HG02840 (cell line): ENCODE data around the gene CPT2.
"Not testable (repeated sequence)": the region's sequence is repeated elsewhere in the genome, so short reads cannot be mapped to it uniquely, and the experiment has no call there.

Experiments
- ATAC-seq: cut with Tn5 transposase; IDR thresholded peaks from one replicate; pipeline ENCODE4 v1.9.1; 2021; ENCODE audit warnings: mild to moderate bottlenecking, moderate library complexity, moderate number of reproducible peaks; ENCODE audit not compliant: unreplicated experiment, low FRiP score

The CPT2 gene

DNA sequence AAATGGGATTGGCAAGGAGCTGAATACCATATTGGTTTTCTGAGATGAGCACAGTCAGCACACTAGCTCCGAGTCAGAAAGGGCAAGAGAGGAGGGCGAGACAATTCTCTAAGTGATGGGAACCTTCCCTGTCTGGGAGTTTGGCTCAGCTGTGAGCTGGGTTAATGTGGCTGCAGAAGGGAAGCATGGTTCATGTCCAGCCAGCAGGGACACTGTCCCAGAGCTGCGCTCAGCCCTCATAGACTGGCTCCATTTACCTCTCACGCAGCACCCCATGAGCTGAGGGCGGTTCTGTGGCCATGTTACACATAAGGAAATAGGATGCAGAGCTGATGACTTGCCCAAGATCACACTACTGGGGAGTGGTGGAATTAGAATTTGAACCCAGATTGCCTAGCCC, 15.7 kb upstream of the CPT2 start:
- ATAC-seq, result no peak

DNA sequence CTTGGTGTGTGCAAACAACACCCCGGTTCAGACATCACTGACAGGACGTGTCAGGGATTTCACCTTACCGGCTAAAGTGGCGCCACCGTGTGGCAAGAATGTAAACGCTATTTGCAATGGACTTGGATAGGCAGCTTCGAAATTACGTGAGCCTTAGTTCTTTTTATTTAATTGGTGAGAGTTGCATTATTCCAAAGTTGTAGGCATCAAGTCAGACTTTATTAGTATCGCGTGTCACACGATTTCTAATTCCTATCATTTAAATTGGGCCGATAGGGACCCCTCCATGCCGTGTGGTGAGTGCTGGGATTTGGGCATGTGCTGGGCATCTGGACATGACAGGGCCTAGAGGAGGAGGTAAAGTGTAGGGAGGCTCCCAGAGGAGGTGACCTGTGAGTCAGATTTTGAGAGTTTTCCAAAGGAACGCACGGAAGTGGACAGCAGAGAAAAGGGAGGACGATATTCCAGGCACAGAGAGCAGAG, 14.5 kb upstream of the CPT2 start:
- ATAC-seq, result no peak

DNA sequence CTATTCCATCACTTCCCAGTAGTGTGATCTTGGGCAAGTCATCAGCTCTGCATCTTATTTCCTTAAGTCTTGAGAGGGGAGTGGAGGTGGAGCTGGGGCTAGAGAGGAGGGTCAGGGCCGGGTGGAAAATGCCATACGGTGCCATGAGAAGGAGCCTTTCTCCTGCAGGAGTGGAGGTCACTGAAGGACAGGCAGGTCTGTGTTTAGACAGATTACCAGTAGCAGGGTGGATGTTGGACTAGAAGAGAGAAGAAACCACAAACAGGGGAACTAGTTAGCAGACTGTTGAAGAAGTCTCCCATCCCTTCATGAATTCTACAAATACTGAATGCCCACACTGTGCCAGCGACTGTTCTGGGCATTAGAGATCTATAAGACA, 13.9 kb upstream of the CPT2 start:
- no peak for ATAC-seq

DNA sequence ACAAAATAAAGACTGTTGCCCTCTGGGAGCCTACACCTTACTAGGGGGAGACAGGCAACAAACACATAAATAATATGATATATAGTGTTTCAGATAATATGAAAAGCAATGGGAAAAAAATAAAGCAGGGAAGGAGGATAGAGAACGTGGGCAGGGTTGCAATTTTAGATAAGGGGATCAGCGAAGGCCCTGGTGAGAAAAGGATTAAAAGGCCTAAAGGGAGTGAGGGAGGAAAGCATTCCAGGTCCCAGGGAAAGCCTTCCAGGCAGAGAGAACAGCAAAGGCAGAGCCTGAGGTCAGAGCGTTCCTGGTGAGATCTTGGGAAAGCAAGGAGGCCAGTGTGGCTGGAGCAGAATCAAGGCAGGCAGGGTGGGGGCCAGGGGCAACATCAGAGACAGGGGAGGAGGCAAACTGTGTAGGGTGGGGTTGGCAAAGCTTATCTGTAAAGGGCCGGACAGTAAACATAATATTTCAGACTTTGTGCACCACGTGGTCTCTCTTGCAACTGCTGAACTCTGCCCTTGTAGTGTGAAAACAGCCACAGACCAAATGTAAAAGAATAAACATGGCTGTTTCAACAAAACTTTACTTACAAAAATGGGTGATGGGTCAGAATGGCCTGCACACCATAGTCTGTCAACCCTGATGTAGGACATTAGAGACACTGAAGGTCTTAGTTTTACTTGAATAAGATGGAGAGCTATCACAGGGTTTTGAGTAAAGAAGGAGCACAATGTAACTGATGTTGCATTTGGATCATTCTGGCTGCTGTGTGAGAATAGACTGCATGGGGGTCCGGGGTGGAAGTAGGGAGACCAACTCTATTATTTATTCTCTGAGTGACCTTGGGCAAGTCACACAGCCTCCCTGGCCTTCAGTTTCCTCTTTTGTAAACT, 13.3 kb upstream of the CPT2 start:
- no peak for ATAC-seq

DNA sequence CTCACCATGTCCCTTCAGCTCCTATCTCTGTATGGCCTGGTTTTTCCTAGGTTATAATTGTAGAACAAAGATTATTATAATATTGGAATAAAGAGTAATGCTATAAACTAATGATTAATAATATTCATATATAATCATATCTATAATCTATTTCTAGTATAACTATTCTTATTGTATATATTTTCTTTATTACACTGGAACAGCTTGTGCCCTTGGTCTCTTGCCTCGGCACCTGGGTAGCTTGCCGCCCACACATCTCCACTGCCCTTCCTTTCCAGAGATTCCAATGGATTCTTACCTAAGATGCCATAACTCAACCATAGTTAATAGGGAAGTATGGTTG, 10.7 kb upstream of the CPT2 start:
- not testable (repeated sequence) for ATAC-seq

DNA sequence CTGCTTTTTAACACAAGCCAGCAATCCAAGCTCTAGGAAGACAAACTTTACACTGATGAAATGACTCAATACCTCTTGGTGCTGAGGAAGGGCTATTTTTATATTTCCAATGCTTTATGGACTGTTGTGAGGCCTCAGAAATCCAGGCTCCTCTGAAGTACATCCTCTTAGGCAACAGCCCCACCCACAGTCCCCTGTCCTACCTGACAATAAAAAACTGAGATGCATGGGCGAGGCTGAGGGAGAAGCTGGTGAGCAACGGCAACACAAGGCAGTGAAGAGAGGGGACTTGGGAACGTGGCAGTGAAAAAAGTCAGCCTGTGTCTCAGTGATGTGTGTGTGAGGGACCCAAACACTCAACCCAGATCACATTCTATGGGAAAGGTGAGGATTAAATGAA, 10.1 kb upstream of the CPT2 start:
- ATAC-seq, result no peak

DNA sequence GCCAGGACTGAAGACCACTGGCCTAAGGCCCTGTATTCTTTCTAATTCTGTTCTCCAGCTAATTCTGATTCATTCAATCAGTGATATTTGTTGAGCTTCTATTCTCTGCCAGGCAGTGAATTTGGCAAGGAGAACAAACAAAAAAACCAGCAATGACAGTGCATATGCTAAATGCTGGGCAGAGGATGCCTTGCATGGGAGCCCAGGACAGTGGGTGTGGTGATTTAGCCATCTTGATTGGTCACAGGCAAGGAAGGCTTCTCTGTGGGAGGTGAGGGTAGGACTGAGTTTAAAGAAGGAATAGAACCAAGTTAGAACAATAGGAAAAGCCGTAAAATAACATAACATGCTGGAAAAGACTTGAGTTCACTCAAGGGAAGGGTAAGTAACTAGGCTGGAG, 9.2 kb upstream of the CPT2 start:
- no peak for ATAC-seq

- ATAC-seq, result no peak
Measured at GRCh38 chr1:53188099-53188498, 8.5 kb upstream of the CPT2 start.

DNA sequence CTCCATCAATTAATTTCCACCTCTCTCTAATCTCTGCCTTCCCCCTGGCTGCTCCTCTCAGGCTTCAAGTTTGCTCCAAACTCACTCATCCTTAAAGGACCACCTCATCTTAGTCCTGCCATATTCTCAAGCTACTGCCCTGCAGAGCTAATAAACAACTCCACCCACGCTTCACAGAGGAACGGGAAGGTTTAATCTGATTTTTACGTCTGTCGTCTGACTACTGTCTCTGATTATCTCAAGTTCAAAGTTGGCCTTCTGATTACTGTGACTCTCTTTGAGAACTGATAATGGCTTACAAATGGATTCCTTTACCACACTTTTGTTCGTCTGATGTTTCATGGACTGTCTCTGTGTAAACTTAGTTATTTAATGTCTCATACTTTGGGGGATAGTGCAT, 7.6 kb upstream of the CPT2 start:
- no peak for ATAC-seq

GRCh38 chr1:53190210-53190611, 6.4 kb upstream of the CPT2 start:
- no peak for ATAC-seq

GRCh38 chr1:53195246-53196016, 1.2 kb upstream of the CPT2 start:
- ATAC-seq, result no peak

DNA sequence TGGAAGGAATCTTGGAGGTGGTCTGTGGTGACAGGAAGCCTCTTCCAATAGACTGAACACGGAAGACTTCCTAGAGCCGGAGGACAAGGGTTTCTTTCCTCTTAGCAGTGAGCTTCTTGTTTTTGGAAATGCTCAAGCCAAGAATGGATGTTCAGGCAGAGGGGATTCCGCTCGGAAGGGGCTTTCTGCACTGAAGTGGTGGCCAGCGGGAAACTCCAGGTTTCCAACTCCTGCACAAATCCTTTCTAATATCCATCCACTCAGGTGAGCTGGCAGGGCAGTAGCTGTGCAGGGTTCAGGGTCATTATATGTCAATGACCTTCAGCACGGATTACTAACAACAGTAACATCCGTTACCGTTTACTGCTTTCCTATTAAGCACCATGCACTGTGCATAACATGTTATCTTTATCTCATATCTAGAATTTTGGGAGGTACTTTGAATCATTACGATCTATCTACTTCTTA, 573 bp upstream of the CPT2 start:
- peak; percentile 9 for ATAC-seq

DNA sequence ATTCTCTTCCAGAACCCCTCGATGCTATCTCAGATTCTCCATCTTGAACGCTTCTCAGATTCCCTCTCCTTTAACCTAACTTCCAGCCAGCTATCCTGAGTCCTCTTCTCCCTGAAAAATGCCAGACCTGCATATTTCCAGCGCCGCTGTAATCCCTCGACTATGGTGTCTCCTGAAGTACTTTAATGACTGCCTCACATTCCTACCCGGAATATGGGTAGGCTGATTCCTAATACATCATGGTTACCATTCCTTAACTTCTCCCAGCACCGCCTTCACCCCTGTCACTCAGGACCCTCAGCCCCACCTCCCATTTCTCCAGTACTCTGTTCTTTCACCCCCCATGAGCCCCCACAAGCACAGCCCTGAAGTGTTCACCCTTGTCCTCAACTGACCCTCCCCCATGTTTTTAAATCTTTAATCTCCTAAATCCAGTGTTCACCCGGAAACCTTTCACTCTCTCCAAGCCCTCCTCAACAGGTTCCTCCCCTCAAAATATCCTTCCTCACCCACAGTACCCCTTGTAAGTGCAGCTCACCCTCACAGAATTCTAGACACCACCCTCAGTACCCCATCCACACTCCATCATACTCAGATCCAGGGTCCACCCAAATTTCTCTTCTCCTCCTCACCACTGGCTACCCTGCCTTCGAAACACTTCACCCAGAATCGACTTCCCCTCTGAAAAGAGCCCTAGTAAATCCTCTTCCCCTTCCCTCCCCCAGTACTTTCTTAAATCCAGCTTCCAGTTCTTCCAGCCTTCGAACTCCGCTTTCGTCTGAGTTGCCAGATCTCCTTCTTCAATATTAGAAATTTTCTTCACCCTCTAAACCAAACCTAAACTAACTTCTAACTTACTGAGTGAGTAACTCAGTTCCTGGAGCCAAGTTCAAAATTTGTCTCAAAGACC, 922 bp downstream of the CPT2 start:
- no peak for ATAC-seq

GRCh38 chr1:53198241-53198651, 1.6 kb downstream of the CPT2 start:
- no peak for ATAC-seq

DNA sequence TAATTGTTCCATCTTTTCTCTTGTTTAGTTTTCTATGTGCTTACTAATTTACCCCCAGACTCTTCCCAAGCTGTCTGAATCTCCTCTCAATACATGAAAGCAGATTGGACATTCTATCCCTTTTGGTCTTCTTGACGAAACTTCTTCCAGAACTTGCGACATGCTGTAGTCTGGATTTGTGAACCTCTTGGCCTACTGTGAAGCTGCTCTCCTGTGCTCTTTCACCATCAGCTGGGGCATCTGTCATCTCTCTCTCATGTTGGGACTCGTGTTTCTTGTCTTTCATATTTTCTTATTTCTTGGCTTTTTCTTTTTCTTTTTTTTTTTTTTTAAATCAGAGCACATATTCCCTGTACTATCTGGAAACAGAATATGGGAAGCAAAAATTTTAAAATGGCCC, 6.8 kb downstream of the CPT2 start:
- ATAC-seq, result no peak

DNA sequence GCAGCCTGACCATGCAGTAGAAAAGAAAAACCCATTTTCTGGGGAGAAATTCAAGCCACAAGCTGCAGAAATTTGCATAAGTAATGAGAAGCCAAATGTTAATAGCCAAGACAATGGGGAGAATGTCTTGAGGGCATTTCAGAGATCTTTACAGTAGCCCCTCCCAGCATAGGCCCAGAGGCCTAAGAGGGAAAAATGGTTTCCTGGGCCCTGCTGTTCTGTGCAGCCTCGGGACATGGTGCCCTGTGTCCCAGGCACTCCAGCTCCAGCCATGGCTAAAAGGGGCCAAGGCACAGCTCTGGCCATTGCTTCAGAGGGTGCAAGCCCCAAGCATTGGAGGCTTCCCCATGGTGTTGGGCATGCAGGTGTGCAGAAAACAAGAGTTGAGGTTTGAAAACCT, 8.9 kb downstream of the CPT2 start:
- ATAC-seq, result not testable (repeated sequence)

DNA sequence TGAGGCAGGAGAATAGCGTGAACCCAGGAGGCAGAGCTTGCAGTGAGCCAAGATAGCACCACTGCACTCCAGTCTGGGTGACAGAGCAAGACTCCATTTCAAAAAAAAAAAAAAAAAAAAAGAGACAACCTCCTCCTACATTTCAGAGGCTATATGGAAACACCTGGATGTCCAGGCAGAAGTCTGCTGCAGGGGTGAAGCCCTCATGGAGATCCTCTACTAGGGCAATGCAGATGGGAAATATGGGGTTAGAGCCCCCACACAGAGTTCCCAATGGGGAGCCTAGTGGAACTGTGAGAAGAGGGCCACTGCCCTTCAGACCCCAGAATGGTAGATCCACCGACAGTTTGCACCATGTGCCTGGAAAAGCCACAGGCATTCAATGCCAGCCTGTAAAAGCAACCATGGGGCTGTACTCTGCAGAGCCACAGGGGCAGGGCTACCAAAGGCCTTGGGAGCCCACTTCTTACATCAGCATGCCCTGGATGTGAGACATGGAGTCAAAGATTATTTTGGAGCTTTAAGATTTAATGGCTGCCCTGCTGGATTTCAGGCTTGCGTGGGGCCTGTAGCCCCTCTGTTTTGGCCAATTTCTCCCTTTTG, 9.6 kb downstream of the CPT2 start:
- ATAC-seq, result not testable (repeated sequence)

- ATAC-seq, result no peak
Measured at GRCh38 chr1:53206735-53207379, 10.2 kb downstream of the CPT2 start.

GRCh38 chr1:53207726-53208125, 11.1 kb downstream of the CPT2 start:
- ATAC-seq, result no peak

- ATAC-seq, result no peak
Measured at GRCh38 chr1:53210352-53210751, 13.7 kb downstream of the CPT2 start.
